Uterus (tissue), 2 donors: ENCODE results near the gene SMCO1.

ENCODE experiments used
- POLR2A ChIP-seq, 2 donors: fragments of 450-650 bp; IDR thresholded peaks; one replicate each; pipeline ENCODE4 v1.6.1; 2016; ENCODE audit warnings: antibody characterized with exemption in 2 of 2, mild to moderate bottlenecking in 1 of 2, moderate library complexity in 1 of 2
- TF ChIP-seq, protein P1 (sequence below), 4 experiments: fragments of 200-600 bp in 2 of 4; fragments of 450-650 bp in 2 of 4; sonication (generic) in 2 of 4; IDR thresholded peaks; one replicate each; pipeline ENCODE4 v1.5.1; 2016 to 2019; ENCODE audit warnings: antibody characterized with exemption in 4 of 4, mild to moderate bottlenecking in 2 of 4, moderate library complexity in 1 of 4

DNA sequence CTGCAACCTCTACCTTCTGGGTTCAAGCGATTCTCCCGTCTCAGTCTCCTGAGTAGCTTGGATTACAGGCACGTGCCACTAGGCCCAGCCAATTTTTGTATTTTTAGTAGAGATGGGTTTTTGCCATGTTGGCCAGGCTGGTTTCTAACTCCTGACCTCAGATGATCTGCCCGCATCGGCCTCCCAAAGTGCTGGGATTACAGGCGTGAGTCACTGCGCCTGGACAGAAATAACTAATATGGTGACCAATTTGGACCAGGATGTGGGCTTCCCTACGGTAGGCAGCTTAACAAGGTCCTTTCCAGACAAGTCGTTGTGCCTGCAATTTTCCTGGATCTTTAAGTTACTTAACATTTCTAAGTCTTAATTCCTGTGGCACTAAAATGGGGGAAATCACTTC, 38.4 kb upstream of the SMCO1 start:
- TF ChIP-seq, protein P1, sequence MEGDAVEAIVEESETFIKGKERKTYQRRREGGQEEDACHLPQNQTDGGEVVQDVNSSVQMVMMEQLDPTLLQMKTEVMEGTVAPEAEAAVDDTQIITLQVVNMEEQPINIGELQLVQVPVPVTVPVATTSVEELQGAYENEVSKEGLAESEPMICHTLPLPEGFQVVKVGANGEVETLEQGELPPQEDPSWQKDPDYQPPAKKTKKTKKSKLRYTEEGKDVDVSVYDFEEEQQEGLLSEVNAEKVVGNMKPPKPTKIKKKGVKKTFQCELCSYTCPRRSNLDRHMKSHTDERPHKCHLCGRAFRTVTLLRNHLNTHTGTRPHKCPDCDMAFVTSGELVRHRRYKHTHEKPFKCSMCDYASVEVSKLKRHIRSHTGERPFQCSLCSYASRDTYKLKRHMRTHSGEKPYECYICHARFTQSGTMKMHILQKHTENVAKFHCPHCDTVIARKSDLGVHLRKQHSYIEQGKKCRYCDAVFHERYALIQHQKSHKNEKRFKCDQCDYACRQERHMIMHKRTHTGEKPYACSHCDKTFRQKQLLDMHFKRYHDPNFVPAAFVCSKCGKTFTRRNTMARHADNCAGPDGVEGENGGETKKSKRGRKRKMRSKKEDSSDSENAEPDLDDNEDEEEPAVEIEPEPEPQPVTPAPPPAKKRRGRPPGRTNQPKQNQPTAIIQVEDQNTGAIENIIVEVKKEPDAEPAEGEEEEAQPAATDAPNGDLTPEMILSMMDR (IDR thresholded peaks at IDR 0.05): no peak
- TF ChIP-seq POLR2A (IDR thresholded peaks at IDR 0.05): no peak
